WERI-Rb-1 (cell line): ENCODE results near the gene GOPC.

ENCODE experiments used
- DNase-seq: peaks from one replicate; pipeline ENCODE4 v3.0.0-alpha.2; 2020
- H3K27ac ChIP-seq: fragments of 250-450 bp; sonication (Bioruptor Pico); 2 replicates; pipeline ENCODE4 v1.5.1; 2020; ENCODE audit warnings: mild to moderate bottlenecking, moderate library complexity
- H3K27me3 ChIP-seq: fragments of 250-450 bp; sonication (Bioruptor Pico); 2 replicates; pipeline ENCODE4 v1.5.1; 2021; ENCODE audit warnings: mild to moderate bottlenecking, low read depth, moderate library complexity; ENCODE audit not compliant: insufficient read depth, severe bottlenecking
- H3K36me3 ChIP-seq: fragments of 250-450 bp; sonication (Bioruptor Pico); 2 replicates; pipeline ENCODE4 v1.5.1; 2020; ENCODE audit warnings: mild to moderate bottlenecking, moderate library complexity
- H3K4me3 ChIP-seq: 2 replicates; pipeline ENCODE4 v1.5.1; 2011; ENCODE audit warnings: low read depth, mild to moderate bottlenecking, control low read depth, low read length
- H3K9me3 ChIP-seq: fragments of 250-450 bp; sonication (Bioruptor Pico); 2 replicates; pipeline ENCODE4 v1.5.1; 2021; ENCODE audit warnings: mild to moderate bottlenecking, moderate library complexity; ENCODE audit not compliant: severe bottlenecking
- CTCF ChIP-seq: IDR thresholded peaks from 2 replicates; pipeline ENCODE4 v1.5.1; 2011; ENCODE audit warnings: low read depth, mild to moderate bottlenecking, control low read depth, inconsistent platforms, low read length

Gene GOPC

GRCh38 chr6:117591405-117591804 lies 10.9 kb downstream of the GOPC start:
- Histone ChIP-seq H3K4me3 (no peak overlapping the region), H3K27me3 (no peaks in the 10 kb centered on the region), H3K27ac (no peak overlapping the region), H3K36me3 (peaks cover 8% of the 10 kb centered on the region), H3K9me3 (peaks cover 3% of the 10 kb centered on the region)
- no peak for TF ChIP-seq CTCF
- no peak for DNase-seq

GRCh38 chr6:117590447-117590846 lies 11.9 kb downstream of the GOPC start:
- Histone ChIP-seq H3K27ac (no peak overlapping the region), H3K9me3 (peaks cover under 1% of the 10 kb centered on the region), H3K36me3 (peaks cover 8% of the 10 kb centered on the region), H3K27me3 (no peaks in the 10 kb centered on the region), H3K4me3 (no peak overlapping the region)
- no peak for TF ChIP-seq CTCF
- no peak for DNase-seq

GRCh38 chr6:117585647-117586046 lies 16.7 kb downstream of the GOPC start:
- Histone ChIP-seq H3K9me3 (no peaks in the 10 kb centered on the region), H3K27ac (no peak overlapping the region), H3K4me3 (no peak overlapping the region), H3K27me3 (no peaks in the 10 kb centered on the region), H3K36me3 (peaks cover 19% of the 10 kb centered on the region)
- TF ChIP-seq CTCF: no peak
- DNase-seq: no peak

- Histone ChIP-seq H3K27me3 (no peaks in the 10 kb centered on the region), H3K9me3 (no peaks in the 10 kb centered on the region), H3K36me3 (peaks cover 59% of the 10 kb centered on the region), H3K4me3 (no peak overlapping the region), H3K27ac (no peak overlapping the region)
- DNase-seq: no peak
- TF ChIP-seq CTCF: no peak
Measured at GRCh38 chr6:117574198-117574597, 28.1 kb downstream of the GOPC start.

- no peak for TF ChIP-seq CTCF
- H3K27me3 ChIP-seq: no peaks in the 10 kb centered on the region
- no peak overlapping the region for H3K4me3 ChIP-seq
- H3K36me3 ChIP-seq: peaks cover 63% of the 10 kb centered on the region
- no peak for DNase-seq
- H3K9me3 ChIP-seq: no peaks in the 10 kb centered on the region
- H3K27ac ChIP-seq: no peak overlapping the region
Measured at GRCh38 chr6:117573006-117573680, 29.2 kb downstream of the GOPC start.

GRCh38 chr6:117568831-117569410 lies 33.4 kb downstream of the GOPC start:
- no peak for TF ChIP-seq CTCF
- no peak for DNase-seq
- no peaks in the 10 kb centered on the region for H3K9me3 ChIP-seq
- peaks cover 64% of the 10 kb centered on the region for H3K36me3 ChIP-seq
- H3K4me3 ChIP-seq: no peak overlapping the region
- no peak overlapping the region for H3K27ac ChIP-seq
- no peaks in the 10 kb centered on the region for H3K27me3 ChIP-seq
